Erythroblast (primary cell): ENCODE results near the gene PTH1R.

Source experiments
- GATA1 ChIP-seq: IDR thresholded peaks from 2 replicates; pipeline ENCODE4 v1.6.1; 2011; ENCODE audit warnings: low read depth, mild to moderate bottlenecking, control low read depth, low read length, moderate library complexity
- POLR2A ChIP-seq: IDR thresholded peaks from 2 replicates; pipeline ENCODE4 v1.6.1; 2011; ENCODE audit warnings: mild to moderate bottlenecking, low read length

DNA sequence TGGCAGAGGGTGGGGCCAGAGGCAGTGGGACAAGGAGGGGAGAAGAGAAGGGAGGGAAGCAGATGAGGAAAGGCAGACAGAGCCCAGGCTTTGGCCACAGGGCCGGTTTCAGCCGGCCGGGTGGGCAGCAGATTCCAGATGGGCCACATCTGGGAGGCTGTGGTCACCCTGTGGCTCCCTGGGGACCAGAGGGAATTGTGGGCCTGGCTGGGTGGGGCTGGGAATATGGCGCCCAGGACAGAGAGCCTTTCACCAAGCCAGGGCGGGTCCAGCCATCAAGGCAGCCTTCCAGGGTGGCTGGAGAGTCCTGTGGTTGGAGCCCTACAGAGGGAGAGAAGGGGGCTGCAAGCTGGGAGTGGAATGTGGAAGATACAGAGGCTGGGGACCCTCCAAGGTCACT, 18.9 kb downstream of the PTH1R start:
- no peak for TF ChIP-seq POLR2A
- TF ChIP-seq GATA1 = no peak
